Activated CD4-positive, alpha-beta T cell treated with anti-CD3 and anti-CD28 coated beads, Interleukin-10, Interleukin-2, amounts not matched to agents 100 ng/mL and 50 ng/mL, durations not matched to agents 16 hours and 8 hours (primary cell): ENCODE measurements around the gene KLHDC8A.
"Not testable (repeated sequence)": the region's sequence is repeated elsewhere in the genome, so short reads cannot be mapped to it uniquely, and the experiment has no call there.

Source experiments
- DNase-seq: peaks from one replicate; pipeline ENCODE4 v3.0.0-alpha.2; 2020

The KLHDC8A gene

GRCh38 chr1:205317311-205317917, 39.3 kb downstream of the KLHDC8A start:
- DNase-seq: no peak

GRCh38 chr1:205316161-205316566, 40.6 kb downstream of the KLHDC8A start:
- DNase-seq: no peak

DNA sequence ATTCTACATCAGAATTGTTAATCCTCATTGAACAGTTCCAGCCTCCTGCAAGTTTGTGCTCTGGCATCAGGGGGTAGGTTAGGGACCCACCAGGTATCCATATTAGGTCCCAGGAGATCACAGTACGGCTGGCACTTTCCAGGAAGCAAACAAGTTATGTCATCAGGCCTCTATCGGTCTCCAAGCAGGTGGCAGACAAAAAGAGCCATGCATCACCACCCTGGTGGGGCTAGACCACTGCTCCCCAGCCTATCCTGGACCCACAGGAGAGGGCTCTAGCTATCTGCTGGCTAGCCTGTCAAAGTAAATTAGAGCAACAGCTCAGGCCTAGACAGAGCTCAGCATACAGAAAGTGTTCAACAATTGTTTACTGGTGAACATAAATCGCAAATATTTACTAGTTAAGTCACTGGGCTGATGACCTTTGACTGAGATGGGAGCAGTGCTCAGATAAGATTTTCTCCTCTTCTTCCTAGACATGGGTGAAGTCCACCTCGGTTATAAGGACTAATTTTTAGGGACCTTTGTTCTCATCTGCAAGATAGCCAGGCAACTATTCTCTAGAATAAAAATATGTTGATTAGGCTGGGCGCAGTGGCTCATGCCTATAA, 41.6 kb downstream of the KLHDC8A start:
- DNase-seq: no peak

DNA sequence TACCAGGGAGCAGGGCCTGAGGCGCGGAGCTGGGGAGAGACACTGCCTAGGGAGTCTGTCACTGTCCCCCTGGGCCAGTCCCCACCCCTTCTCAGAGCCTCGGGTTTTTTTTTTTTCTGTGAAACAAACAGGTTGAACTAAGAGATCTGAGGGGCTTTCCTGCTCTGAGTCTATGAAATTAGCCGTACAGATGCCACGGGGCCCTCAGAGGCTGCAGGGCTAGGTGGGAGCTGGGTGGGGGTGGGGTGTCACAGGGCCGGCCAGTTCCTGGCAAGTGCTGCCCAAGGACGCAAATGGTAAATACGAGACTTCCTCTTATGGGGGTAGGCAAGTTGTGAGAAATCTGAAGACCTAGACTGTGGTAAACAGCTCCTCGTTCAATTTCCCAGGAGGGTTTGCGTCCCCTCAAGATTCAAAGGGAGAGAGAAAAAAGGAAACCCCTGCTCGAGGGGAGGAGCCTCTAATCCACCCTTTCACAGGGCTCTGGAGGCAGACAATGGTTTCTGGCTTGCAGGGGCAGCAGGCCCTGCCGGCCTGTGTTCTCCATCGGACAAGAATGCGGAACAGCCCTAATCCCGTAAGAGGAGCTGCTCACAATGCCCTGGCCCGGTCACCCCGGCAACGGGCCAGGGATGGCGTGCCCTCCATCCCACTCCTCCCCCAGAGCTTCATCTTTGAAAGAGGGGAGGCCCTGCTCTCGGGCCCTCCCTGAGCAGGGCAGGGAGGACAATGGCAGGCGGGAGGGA, 43.0 kb downstream of the KLHDC8A start:
- DNase-seq: no peak

DNA sequence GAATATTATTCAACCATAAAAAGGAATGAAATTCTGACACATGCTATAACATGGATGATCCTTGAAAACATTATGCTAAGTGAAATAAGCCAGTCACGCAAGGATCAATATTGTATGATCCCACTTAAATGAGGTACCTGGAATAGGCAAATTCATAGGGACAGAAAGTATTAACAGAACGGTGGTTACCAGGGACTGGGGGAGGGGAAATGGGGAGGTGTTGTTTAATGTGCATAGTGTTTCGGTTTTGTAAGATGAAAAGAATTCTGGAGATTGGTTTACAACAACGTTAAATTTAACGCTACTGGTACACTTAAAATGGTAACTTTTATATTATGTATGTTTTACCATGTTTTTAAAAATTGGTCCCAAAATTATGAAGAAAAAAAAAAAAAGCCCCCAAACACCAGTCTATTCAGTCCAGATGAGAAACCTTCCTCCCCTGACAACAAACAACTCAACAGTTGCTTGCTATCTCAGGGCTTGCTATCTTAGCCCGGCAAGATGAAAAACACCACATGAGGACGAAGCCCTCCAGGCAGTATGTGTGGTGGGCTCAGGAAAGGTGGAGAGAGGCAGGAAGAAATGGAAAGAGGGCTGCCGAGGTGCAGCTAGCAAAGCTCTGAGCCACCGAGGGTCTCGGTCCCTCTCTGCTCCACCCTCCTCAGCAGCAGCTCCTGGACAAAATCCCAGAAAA, 43.7 kb downstream of the KLHDC8A start:
- no peak for DNase-seq

- no peak for DNase-seq
These were observed 45.6 kb downstream of the KLHDC8A start for GRCh38 chr1:205310976-205311704.

DNA sequence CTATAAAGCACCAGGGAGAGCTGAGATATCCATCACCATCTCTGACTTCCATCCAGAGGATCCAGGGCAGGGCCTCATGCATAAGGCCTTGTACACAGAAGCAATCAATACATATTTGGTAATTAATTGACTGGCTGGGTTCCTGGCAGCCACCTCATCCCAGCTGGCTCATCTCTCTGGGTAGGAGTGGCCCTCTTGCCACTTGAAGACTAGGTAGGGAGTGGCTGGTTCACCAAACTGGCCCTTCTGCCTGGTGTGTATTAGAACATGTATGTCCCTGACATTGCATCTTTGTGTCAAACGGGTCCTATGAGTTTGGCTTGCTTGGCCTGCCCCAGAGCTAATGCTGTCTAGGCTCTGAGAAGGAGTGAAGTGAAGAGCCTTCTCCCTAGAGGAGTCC, 47.0 kb downstream of the KLHDC8A start:
- no peak for DNase-seq

GRCh38 chr1:205306929-205307566, 49.7 kb downstream of the KLHDC8A start:
- no peak for DNase-seq

- peak; percentile 15 for DNase-seq
These were observed 52.0 kb downstream of the KLHDC8A start for GRCh38 chr1:205304695-205305070.

DNA sequence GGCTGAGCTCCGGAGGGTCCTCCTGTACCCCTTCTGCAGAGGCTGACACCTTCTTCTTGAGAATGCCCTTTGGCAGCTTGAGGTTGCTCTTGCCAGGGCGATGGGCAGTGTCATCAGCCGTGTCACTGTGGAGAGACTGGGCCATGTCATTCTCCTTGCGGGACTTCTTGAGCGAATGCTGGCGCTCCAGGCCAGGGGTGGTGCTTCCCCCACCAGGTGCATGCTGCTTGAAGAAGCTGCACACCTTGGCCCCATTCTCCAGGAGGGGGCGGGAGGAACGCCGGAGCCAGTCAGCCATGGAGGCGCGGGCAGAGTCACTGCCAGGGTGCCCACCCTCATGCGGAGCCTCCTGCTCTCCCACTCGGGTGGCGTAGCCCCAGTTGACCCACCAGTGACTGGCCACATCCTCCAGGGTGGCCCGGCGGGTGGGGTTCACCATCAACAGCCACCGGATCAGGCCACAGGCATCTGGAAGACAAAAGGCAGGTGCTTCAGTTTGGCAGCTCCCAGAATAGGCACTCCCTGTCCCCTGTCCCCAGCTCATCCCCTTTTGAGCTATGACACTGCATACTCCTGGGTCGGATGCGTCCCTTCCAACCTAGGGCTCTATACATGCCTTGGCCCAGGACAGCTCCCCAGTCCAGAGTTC, 52.6 kb downstream of the KLHDC8A start:
- DNase-seq: no peak

- no peak for DNase-seq
These were observed 53.4 kb downstream of the KLHDC8A start for GRCh38 chr1:205303247-205303888.

DNA sequence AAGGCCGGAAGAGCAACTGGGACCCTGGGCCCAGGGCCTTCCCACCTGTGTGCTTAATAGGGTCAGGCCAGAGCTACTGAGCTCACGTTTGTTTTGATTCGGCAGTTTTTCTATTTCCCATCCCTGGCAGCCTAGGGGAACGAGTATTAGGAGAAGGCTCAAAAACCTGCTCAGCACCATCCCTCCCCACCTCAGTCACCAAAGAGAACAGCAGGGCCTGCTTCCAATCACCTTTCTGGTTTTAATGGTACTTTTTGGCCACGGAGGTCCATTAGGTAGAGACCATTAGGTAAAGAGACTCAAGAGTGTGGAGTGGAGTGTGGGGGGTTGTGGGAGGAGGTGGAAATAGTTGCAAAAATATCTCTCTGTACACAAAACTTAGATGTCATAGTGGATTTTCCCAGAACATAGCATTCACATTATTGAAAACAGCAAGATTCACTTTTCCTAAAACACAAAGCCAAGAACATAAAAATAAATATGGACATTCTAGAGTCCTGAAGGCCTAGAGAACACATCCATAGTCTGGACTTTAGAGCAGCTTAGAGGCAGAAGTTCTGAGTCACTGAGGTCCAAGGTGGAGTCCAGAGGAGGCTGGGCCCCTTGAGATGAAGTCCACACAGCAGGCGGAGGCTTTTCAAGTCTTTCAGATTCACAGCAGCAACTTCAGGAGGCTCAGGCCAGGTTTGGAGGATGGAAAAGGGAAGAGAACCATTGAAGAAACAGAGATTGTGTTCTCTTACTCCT, 54.7 kb downstream of the KLHDC8A start:
- DNase-seq: no peak

GRCh38 chr1:205301205-205301821, 55.4 kb downstream of the KLHDC8A start:
- DNase-seq: no peak

DNA sequence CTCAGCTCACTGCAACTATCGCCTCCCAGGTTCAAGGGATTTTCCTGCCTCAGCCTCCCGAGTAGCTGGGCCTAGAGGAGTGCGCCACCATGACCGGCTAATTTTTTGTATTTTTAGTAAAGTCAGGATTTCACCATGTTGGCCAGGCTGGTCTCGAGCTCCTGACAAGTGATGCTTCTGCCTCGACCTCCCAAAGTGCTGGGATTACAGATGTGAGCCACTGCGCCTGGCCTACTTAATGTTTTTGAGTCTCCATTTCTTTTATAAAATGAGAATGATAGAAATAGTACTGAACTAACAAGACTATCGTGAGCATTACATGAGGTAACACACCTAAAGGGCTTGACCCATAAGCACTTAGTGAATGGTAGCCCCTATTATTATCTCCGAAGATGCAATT, 56.6 kb downstream of the KLHDC8A start:
- no peak for DNase-seq

DNA sequence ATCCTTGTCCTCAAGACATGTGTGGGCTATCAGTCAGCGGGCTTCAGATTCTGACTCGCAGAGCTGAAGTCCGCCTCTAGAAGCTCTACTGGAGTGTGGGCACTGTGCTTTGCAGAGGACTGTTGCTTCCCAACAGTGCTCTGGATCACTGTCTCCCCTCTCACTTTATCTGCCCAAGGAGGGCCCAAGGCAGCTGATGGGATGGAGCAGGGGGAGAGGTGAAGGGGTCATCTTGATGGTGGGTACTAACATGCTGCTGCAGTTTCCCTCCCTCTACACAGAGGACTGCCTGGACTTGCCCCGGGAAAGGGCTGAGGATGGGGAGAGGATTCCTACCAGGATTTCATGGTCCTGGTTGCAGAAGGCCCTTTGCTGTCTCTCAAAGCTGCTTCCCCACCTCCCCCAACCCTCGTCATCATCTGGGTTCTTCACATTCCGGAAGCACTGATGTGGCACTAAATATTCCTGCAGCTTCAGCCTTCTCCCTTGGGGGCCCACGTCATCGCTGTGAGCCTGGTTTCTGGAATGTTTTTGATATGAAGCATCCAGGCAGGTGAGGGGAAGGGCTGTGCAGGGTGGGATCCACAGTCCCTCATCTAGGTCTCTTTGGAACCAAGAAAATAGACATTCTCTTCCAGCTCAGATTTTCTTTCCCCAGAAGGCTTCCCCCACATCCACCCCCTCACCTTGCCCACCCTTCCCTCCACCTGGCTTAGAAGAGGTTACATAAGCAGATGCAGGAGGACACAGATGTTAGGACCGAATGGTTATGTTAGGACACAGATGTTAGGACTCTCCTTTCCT, 58.3 kb downstream of the KLHDC8A start:
- DNase-seq: no peak

DNA sequence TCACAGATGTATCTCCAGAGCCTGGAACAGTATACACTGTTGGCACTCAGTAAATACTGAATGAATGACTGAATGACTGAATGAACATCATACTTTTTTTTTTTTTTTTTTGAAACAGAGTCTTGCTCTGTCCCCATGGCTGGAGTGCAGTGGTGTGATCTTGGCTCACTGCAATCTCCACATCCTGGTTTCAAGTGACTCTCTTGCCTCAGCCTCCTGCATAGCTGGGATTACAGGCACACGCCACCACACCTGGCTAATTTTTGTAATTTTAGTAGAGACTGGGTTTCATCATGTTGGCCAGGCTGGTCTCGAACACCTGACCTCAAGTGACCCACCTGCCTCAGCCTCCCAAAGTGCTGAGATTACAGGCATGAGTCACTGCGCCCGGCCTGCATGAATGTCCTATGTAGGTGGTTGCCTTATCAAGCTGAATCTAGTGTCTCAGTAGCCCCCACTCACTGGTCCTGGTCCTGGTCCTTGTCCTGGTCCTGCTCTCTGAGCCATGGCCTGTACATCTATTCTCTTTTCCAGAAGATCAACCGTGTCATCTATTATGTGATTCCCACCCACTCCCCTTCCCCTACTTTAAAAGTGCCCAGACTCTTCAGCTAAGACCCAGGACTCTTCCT, 59.1 kb downstream of the KLHDC8A start:
- DNase-seq: not testable (repeated sequence)

DNA sequence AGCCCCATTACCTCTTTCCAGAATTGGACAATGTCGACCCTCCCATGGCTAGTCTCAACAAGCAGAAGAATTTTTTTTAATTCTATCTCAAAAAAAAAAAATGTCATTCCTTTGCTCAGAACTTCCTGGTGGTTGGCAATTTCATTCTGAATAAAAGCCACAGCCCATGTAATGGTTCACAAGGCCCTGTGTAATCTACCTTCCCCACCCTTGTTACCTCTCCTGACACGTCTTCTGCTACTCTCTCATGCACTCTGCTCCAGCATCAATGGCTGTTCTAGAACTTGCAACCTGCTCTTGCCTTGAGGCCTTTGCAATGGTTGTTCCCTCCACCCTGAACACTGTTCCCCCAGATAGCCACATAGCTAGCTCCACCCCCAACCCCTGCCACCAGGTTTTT, 60.6 kb downstream of the KLHDC8A start:
- no peak for DNase-seq

DNA sequence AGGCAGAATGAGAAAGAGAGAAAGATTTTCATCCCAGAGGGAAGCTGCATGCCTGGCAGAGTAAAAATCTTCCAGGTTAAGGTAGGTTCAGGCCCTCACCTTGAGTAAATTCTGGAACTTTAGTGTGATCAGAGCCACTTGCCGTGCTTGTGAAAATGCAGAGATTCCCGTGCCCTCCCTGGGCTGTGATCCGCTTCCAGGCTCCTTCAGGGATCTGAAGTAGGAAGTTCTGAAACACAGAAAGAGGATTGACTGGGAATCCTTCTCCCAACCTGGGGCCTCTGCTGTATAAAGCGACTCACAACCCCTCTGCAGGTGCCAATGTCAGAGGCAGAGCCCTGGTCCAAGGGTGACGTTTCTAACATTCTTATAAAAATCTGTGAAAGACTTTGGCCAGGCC, 61.8 kb downstream of the KLHDC8A start:
- DNase-seq: no peak
